ENCODE data around the gene MARK1.
A peak's percentile ranks its signal among the peaks of the same experiment; 100 is the strongest.

The MARK1 gene

GRCh38 chr1:220692436-220693228 is 164.7 kb downstream of the MARK1 start:
- DNase-seq: no peak

GRCh38 chr1:220694866-220695382 is 167.0 kb downstream of the MARK1 start:
- DNase-seq: no peak

- DNase-seq: no peak
These were observed 167.5 kb downstream of the MARK1 start for GRCh38 chr1:220695426-220695825.

- no peak for DNase-seq
These were observed 168.4 kb downstream of the MARK1 start for GRCh38 chr1:220696226-220696862.

- DNase-seq: no peak
These were observed 168.9 kb downstream of the MARK1 start for GRCh38 chr1:220696863-220697231.

GRCh38 chr1:220697326-220697725 is 169.4 kb downstream of the MARK1 start:
- no peak for DNase-seq

- no peak for DNase-seq
These were observed 170.7 kb downstream of the MARK1 start for GRCh38 chr1:220698607-220699016.

- DNase-seq: no peak
These were observed 171.1 kb downstream of the MARK1 start for GRCh38 chr1:220699044-220699443.

- DNase-seq: peak; percentile 15
These were observed 172.7 kb downstream of the MARK1 start for GRCh38 chr1:220700556-220701179.

- DNase-seq: no peak
These were observed 174.0 kb downstream of the MARK1 start for GRCh38 chr1:220701974-220702373.

- no peak for DNase-seq
These were observed 174.9 kb downstream of the MARK1 start for GRCh38 chr1:220702733-220703270.

GRCh38 chr1:220703305-220703704 is 175.4 kb downstream of the MARK1 start:
- no peak for DNase-seq

GRCh38 chr1:220705782-220706181 is 177.8 kb downstream of the MARK1 start:
- DNase-seq: no peak

- DNase-seq: no peak
These were observed 178.5 kb downstream of the MARK1 start for GRCh38 chr1:220706480-220706879.

- no peak for DNase-seq
These were observed 179.2 kb downstream of the MARK1 start for GRCh38 chr1:220707160-220707559.

- DNase-seq: no peak
These were observed 180.3 kb downstream of the MARK1 start for GRCh38 chr1:220708244-220708643.

GRCh38 chr1:220708936-220709801 is 181.2 kb downstream of the MARK1 start:
- no peak for DNase-seq

GRCh38 chr1:220710333-220710732 is 182.4 kb downstream of the MARK1 start:
- no peak for DNase-seq

- no peak for DNase-seq
These were observed 183.3 kb downstream of the MARK1 start for GRCh38 chr1:220711056-220711809.

Measured in NCI-H2227 treated with DMSO at 0.1 percent for 48 hours (cell line).